Left cardiac atrium (tissue), 4 donors: Measurements from ENCODE around the gene GHRH. TPM values are rescaled to one million over a fixed set of nuclear protein-coding genes. Genes with fewer than 3 reads are reported as not detected.

ENCODE experiments used
- ATAC-seq, 2 donors: fragments of 200-7000 bp; cut with Tn5 transposase; one replicate each; pipeline ENCODE4 v1.9.1; 2020; ENCODE audit warnings: mild to moderate bottlenecking in 2 of 2, moderate library complexity in 2 of 2
- DNase-seq: peaks from one replicate; pipeline ENCODE4 v3.0.0-alpha.2; 2020
- intact Hi-C, 2 donors: fragments of 100-400 bp; cut with DNase I; formaldehyde crosslinking; loops; one replicate each; pipeline versions ENCODE4 v1.14.1 to v1.15.1; 2022 to 2023
- total RNA-seq, 2 donors: library from RNA; stranded (reverse); fragmentation: NEBNext Ultra II Directional; extraction: Animal tissue kit (Norgen Biotek cat#: 25700); gene quantifications; one replicate each; pipeline ENCODE4 v1.2.1, GENCODE V29; 2021
- donor health status: DM: no; HTN: yes; CAD: no.
- donor health status: DM: no; HTN: yes; CAD: no; lungs with severe emphysema.
- donor health status: DM: yes; HTN: yes; CAD: no.
- donor health status: Dilated cardiomyopathy.

GHRH gene
- total RNA-seq, 2 donors from 2014 or later, result 4.2 to 10.7 TPM

GRCh38 chr20:37245216-37246150, 16.1 kb downstream of the GHRH start:
- no peak for DNase-seq
- no peak for ATAC-seq
- intact Hi-C loops, result no loop called here

GRCh38 chr20:37244572-37244957, 17.0 kb downstream of the GHRH start:
- no peak for ATAC-seq
- intact Hi-C loops, result no loop called here
- DNase-seq, result no peak

- intact Hi-C loops, result no loop called here
- peak; percentile 49 to 85 for ATAC-seq
- DNase-seq, result peak; percentile 63
Observed at GRCh38 chr20:37243937-37244571, 17.6 kb downstream of the GHRH start.

- ATAC-seq, result peak; percentile 25 to 31
- DNase-seq, result no peak
- intact Hi-C loops, result no loop called here
Observed at GRCh38 chr20:37243076-37243936, 18.3 kb downstream of the GHRH start.

GRCh38 chr20:37242503-37242902, 19.1 kb downstream of the GHRH start:
- DNase-seq (no peak), ATAC-seq (no peak)
- intact Hi-C loops, result no loop called here

GRCh38 chr20:37240337-37241067, 21.1 kb downstream of the GHRH start:
- intact Hi-C loops, result no loop called here
- ATAC-seq (no peak), DNase-seq (no peak)

GRCh38 chr20:37238935-37239451, 22.6 kb downstream of the GHRH start:
- ATAC-seq, result no peak
- intact Hi-C loops, result no loop called here
- DNase-seq, result no peak

- intact Hi-C loops, result no loop called here
- DNase-seq (no peak), ATAC-seq (no peak)
Observed at GRCh38 chr20:37238426-37238825, 23.2 kb downstream of the GHRH start.

- ATAC-seq, result no peak
- intact Hi-C loops, result no loop called here
- DNase-seq, result no peak
Observed at GRCh38 chr20:37237656-37238055, 24.0 kb downstream of the GHRH start.

- intact Hi-C loops, result no loop called here
- peak; percentile 58 for DNase-seq
- ATAC-seq, result peak; percentile 27 to 60
Observed at GRCh38 chr20:37236462-37236861, 25.2 kb downstream of the GHRH start.

GRCh38 chr20:37235065-37235464, 26.5 kb downstream of the GHRH start:
- intact Hi-C loops, result no loop called here
- DNase-seq, result no peak
- peak in 1 of 2 donors; percentile 15 for ATAC-seq

GRCh38 chr20:37234254-37234581, 27.4 kb downstream of the GHRH start:
- ATAC-seq (no peak), DNase-seq (no peak)
- intact Hi-C loops, result no loop called here

GRCh38 chr20:37233548-37234253, 27.9 kb downstream of the GHRH start:
- intact Hi-C loops, result no loop called here
- ATAC-seq (no peak), DNase-seq (no peak)

GRCh38 chr20:37231947-37232630, 29.5 kb downstream of the GHRH start:
- ATAC-seq, result no peak
- no peak for DNase-seq
- intact Hi-C loops, result no loop called here

GRCh38 chr20:37230200-37230599, 31.4 kb downstream of the GHRH start:
- intact Hi-C loops, result no loop called here
- ATAC-seq, result no peak
- no peak for DNase-seq

GRCh38 chr20:37229357-37229756, 32.3 kb downstream of the GHRH start:
- intact Hi-C loops, result no loop called here
- DNase-seq (no peak), ATAC-seq (no peak)

- intact Hi-C loops, result no loop called here
- no peak for DNase-seq
- ATAC-seq, result peak; percentile 39 to 63
Observed at GRCh38 chr20:37228656-37229055, 33.0 kb downstream of the GHRH start.

- DNase-seq (no peak), ATAC-seq (peak; percentile 45 to 53)
- intact Hi-C loops, result no loop called here
Observed at GRCh38 chr20:37228082-37228481, 33.5 kb downstream of the GHRH start.
